Mononuclear cell (primary cell): ENCODE measurements around the gene CTNNBL1. TPM values are rescaled to one million over a fixed set of nuclear protein-coding genes. Genes with fewer than 3 reads are reported as not detected.
"Not testable (repeated sequence)": the region's sequence is repeated elsewhere in the genome, so short reads cannot be mapped to it uniquely, and the experiment has no call there.

ENCODE experiments used
- H3K27me3 ChIP-seq: 2 replicates; pipeline ENCODE4 v1.6.0; 2011; ENCODE audit warnings: low read length, control low read depth; ENCODE audit not compliant: insufficient read depth
- H3K4me1 ChIP-seq: 2 replicates; pipeline ENCODE4 v1.5.1; 2011; ENCODE audit warnings: mild to moderate bottlenecking, low read length, control low read depth; ENCODE audit not compliant: insufficient read depth
- H3K4me3 ChIP-seq: 2 replicates; pipeline ENCODE4 v1.5.1; 2011; ENCODE audit warnings: mild to moderate bottlenecking, low read length, moderate library complexity
- H3K9me3 ChIP-seq: 2 replicates; pipeline ENCODE4 v1.5.1; 2011; ENCODE audit warnings: low read depth, mild to moderate bottlenecking, control low read depth, low read length
- total RNA-seq: library from RNA; depleted of rRNA; stranded (reverse); fragments of >200 nt; gene quantifications from one replicate; pipeline ENCODE4 v1.2.3, GENCODE V29; 2012

CTNNBL1 gene
- total RNA-seq, 1 donor: 19.4 TPM

GRCh38 chr20:37845241-37845681 is 151.4 kb downstream of the CTNNBL1 start:
- H3K9me3 ChIP-seq: no peaks in the 10 kb centered on the region
- no peaks in the 10 kb centered on the region for H3K27me3 ChIP-seq
- H3K4me1 ChIP-seq: no peaks in the 10 kb centered on the region
- H3K4me3 ChIP-seq: no peak overlapping the region

- H3K4me1 ChIP-seq: no peaks in the 10 kb centered on the region
- H3K27me3 ChIP-seq: no peaks in the 10 kb centered on the region
- H3K9me3 ChIP-seq: no peaks in the 10 kb centered on the region
- no peak overlapping the region for H3K4me3 ChIP-seq
Measured at GRCh38 chr20:37845878-37846277, 152.0 kb downstream of the CTNNBL1 start.

- Histone ChIP-seq H3K9me3 (no peaks in the 10 kb centered on the region), H3K4me1 (no peaks in the 10 kb centered on the region), H3K4me3 (no peak overlapping the region), H3K27me3 (no peaks in the 10 kb centered on the region)
Measured at GRCh38 chr20:37846573-37846972, 152.7 kb downstream of the CTNNBL1 start.

GRCh38 chr20:37848706-37849105 is 154.9 kb downstream of the CTNNBL1 start:
- H3K4me3 ChIP-seq: no peak overlapping the region

GRCh38 chr20:37849156-37849555 is 155.3 kb downstream of the CTNNBL1 start:
- H3K4me3 ChIP-seq: no peak overlapping the region
- H3K27me3 ChIP-seq: no peaks in the 10 kb centered on the region
- no peaks in the 10 kb centered on the region for H3K9me3 ChIP-seq
- H3K4me1 ChIP-seq: no peaks in the 10 kb centered on the region

More at GRCh38 chr20:37848706-37849105, 154.9 kb downstream of the CTNNBL1 start:
- no peaks in the 10 kb centered on the region for H3K4me1 ChIP-seq
- no peaks in the 10 kb centered on the region for H3K27me3 ChIP-seq
- H3K9me3 ChIP-seq: no peaks in the 10 kb centered on the region

GRCh38 chr20:37849566-37849965 is 155.7 kb downstream of the CTNNBL1 start:
- no peak overlapping the region for H3K4me3 ChIP-seq
- H3K4me1 ChIP-seq: no peaks in the 10 kb centered on the region
- H3K9me3 ChIP-seq: no peaks in the 10 kb centered on the region
- no peaks in the 10 kb centered on the region for H3K27me3 ChIP-seq

- Histone ChIP-seq H3K27me3 (no peaks in the 10 kb centered on the region), H3K4me3 (no peak overlapping the region), H3K4me1 (no peaks in the 10 kb centered on the region), H3K9me3 (no peaks in the 10 kb centered on the region)
Measured at GRCh38 chr20:37850036-37850592, 156.3 kb downstream of the CTNNBL1 start.

GRCh38 chr20:37850724-37851355 is 157.0 kb downstream of the CTNNBL1 start:
- Histone ChIP-seq H3K27me3 (no peaks in the 10 kb centered on the region), H3K9me3 (no peaks in the 10 kb centered on the region), H3K4me1 (no peaks in the 10 kb centered on the region), H3K4me3 (no peak overlapping the region)

GRCh38 chr20:37852666-37853065 is 158.8 kb downstream of the CTNNBL1 start:
- Histone ChIP-seq H3K27me3 (no peaks in the 10 kb centered on the region), H3K9me3 (no peaks in the 10 kb centered on the region), H3K4me1 (no peaks in the 10 kb centered on the region), H3K4me3 (no peak overlapping the region)

GRCh38 chr20:37853823-37854375 is 160.1 kb downstream of the CTNNBL1 start:
- H3K4me1 ChIP-seq: no peaks in the 10 kb centered on the region
- H3K4me3 ChIP-seq: no peak overlapping the region
- H3K9me3 ChIP-seq: no peaks in the 10 kb centered on the region
- no peaks in the 10 kb centered on the region for H3K27me3 ChIP-seq

- not testable (repeated sequence) for H3K4me3 ChIP-seq, H3K27me3 ChIP-seq, H3K9me3 ChIP-seq, H3K4me1 ChIP-seq
Measured at GRCh38 chr20:37856034-37856433, 162.2 kb downstream of the CTNNBL1 start.

GRCh38 chr20:37856932-37857660 is 163.3 kb downstream of the CTNNBL1 start:
- H3K9me3 ChIP-seq: no peaks in the 10 kb centered on the region
- no peak overlapping the region for H3K4me3 ChIP-seq
- H3K27me3 ChIP-seq: no peaks in the 10 kb centered on the region
- H3K4me1 ChIP-seq: no peaks in the 10 kb centered on the region

- Histone ChIP-seq H3K27me3 (no peaks in the 10 kb centered on the region), H3K4me1 (no peaks in the 10 kb centered on the region), H3K4me3 (no peak overlapping the region), H3K9me3 (no peaks in the 10 kb centered on the region)
Measured at GRCh38 chr20:37859406-37860171, 165.8 kb downstream of the CTNNBL1 start.

- H3K27me3 ChIP-seq: no peaks in the 10 kb centered on the region
- H3K4me3 ChIP-seq: no peak overlapping the region
- no peaks in the 10 kb centered on the region for H3K9me3 ChIP-seq
- no peaks in the 10 kb centered on the region for H3K4me1 ChIP-seq
Measured at GRCh38 chr20:37863289-37863688, 169.5 kb downstream of the CTNNBL1 start.

- H3K9me3 ChIP-seq: no peaks in the 10 kb centered on the region
- H3K27me3 ChIP-seq: no peaks in the 10 kb centered on the region
- H3K4me1 ChIP-seq: no peaks in the 10 kb centered on the region
- H3K4me3 ChIP-seq: no peak overlapping the region
Measured at GRCh38 chr20:37864298-37864697, 170.5 kb downstream of the CTNNBL1 start.
